Erythroblast (primary cell): Measurements from ENCODE around the gene HAGHL.
A peak's percentile ranks its signal among the peaks of the same experiment; 100 is the strongest.
"Not testable (repeated sequence)": the region's sequence is repeated elsewhere in the genome, so short reads cannot be mapped to it uniquely, and the experiment has no call there.

Source experiments
- DNase-seq, 2 experiments: peaks; one replicate each; lab custom pipeline; 2025; lab: John Stamatoyannopoulos, UW
- GATA1 ChIP-seq: IDR thresholded peaks from 2 replicates; pipeline ENCODE4 v1.6.1; 2011; ENCODE audit warnings: low read depth, mild to moderate bottlenecking, control low read depth, low read length, moderate library complexity
- POLR2A ChIP-seq: IDR thresholded peaks from 2 replicates; pipeline ENCODE4 v1.6.1; 2011; ENCODE audit warnings: mild to moderate bottlenecking, low read length

Gene HAGHL

DNA sequence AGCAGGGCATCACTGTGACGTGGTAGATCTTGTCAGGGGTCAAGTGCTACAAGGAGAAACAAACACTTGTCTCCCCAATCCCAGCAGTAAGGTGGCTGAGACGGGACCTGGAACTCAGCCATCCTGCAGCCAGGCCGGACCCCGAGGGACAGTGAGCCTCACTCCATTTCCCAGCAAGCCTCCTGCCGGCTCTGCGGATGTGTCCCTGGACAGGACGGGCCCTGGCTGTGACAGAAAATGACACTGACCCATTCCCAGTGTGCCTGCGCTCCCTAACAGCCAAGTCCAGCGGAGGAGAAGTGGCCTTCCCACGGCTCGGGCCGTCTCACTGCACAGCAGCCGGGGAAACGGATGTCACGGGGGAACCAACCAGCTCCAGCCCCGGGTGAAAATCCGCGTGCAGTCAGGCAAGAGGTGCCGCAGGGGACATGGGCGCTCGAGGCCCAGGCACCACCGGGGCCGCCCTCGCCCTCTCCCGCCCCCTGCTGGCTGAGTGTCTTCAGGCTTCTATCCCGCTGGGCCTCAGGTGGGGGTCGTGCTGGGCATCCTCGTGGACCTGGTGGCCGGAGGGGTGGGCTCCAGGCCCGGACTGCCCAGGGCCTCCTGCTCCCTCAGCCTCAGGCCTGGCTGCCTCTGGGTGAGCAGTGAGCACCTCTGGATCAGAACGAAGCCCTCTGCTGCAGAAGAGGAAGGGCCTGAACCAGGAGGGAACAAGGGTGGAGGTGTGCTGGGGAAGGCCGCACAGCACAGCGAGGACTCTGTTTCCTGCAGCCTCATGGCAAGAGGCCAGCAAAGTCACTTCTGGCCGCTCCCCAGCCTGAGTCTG, 6.7 kb downstream of the HAGHL start:
- TF ChIP-seq POLR2A (no peak), GATA1 (no peak)
- no peak for DNase-seq

DNA sequence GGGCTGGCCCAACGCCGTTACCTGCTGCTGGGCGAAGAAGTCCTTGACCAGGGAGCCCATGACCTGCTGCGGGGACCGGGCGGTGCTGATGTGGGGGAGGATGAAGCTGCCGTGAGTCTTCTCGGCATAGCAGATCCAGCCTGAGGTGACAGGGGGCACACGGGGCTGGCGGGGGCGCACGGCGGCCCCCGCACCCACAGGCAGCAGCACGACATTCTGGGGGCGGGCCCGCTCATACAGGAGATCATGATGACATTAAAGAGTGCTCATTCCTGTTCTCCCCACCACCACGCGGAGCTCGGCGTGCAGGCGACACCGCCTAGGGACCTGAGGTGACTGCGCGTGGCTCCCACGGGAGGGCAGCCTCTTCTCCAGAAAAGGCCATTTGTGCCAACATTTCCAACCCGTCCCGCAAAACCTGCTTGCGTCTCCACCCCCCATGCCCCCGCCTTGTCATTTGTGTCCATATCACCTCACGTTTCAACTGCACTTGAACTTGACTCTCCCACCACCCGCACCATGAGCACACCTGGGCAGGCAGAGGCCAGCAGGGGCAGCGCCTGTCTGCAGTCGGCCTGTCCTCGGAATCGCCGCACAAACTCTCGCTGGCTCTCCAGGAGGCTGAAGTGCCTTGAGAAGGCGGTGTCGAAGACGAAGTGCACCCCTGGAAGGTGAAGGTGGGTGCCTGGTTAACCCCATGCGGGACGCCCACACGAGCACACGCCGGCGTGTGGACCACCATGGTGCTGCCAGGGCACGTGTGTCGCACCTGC, 7.5 kb downstream of the HAGHL start:
- DNase-seq: no peak
- no peak for TF ChIP-seq GATA1
- no peak for TF ChIP-seq POLR2A

DNA sequence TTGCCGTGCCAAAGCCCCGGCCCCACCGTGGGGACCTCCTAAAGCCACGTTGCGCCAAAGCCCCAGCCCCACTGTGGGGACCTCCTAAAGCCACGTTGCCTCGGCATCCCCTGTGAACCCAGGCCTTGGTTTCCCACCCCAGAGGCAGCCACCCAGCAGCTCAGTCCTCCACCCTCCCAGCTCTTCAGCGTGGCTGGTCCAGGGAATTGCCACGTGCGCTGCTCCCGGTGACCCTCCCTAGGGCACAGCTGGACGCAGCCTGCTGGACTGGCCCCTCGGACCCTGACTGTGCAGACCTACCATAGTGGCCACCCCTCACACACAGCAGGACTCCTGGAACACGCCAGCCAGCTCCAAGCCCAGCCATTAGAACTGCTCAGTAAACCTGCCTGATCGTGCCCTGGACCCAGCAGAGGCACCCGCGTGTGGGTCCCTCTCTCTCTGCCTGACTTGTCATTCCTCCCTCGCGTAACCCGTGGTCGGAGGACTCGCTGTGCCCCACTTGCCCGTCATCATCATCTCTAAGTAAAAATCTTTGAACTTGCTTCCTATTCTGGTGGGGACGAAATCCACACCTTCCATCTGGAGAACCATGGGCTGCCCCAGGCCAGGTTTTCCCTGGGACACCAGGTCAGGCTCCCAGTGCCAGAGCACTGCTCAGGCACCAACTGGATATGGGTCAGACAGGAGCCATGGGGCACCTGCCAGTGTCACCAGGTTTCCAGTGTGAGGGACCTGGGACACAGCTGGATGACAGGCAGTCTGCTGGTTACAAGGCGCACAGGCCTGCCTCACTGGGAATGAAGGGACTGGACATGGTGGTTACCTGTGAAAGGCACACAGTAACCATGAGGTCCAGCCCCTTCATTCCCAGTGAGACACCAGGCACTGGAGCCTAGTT, 8.3 kb downstream of the HAGHL start:
- no peak for TF ChIP-seq GATA1
- no peak for TF ChIP-seq POLR2A
- DNase-seq: no peak

DNA sequence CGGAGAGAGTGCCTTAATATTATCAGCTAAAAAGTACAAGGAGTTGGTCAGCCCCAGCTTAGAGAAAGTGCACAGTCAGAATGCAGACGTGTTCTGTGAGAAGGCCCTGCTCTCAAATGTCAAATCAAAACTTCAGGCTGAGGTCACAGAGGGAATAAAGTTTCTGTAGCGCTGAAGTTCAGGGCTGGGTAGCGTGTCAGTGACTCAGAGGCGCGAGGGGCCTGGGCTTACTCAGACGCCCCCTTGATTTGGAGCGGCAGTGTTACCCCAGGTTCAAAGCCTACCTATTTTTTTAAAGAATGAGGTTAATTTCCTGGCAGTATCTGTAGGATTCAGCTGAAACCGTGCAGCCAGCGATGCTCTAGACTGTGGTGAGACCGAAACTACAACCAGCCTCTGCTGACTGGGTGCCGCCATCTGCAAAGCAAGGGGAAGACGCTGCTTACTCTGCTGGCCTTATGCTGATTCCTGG, 9.1 kb downstream of the HAGHL start:
- TF ChIP-seq POLR2A (no peak), GATA1 (no peak)
- DNase-seq: no peak

DNA sequence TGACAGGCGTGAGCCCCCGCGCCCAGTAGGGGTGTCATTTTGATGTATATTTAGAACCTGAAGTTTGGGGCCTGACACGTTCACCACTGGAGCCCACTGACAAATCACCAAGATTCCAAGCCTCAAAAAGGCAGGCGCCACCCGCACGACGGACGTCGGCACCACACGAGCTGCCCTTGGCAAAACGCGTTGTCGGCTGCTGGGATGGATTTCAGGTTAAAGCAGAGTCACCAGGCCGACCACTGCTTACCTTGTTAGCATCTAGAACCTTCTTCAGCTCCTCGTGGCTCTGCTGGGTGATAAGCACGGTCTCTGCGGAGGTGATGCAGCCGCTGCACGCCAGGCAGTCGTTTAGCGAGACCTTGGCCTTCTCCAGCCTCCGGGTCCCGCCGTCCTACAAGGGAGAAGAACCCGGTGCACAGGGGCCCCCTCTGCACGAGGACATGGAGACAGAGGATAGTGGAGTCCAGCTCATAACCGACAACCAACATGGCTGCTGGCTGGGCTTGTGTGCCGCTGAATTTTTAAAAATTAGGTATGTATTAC, 10.1 kb downstream of the HAGHL start:
- no peak for DNase-seq
- TF ChIP-seq GATA1 (no peak), POLR2A (no peak)

DNA sequence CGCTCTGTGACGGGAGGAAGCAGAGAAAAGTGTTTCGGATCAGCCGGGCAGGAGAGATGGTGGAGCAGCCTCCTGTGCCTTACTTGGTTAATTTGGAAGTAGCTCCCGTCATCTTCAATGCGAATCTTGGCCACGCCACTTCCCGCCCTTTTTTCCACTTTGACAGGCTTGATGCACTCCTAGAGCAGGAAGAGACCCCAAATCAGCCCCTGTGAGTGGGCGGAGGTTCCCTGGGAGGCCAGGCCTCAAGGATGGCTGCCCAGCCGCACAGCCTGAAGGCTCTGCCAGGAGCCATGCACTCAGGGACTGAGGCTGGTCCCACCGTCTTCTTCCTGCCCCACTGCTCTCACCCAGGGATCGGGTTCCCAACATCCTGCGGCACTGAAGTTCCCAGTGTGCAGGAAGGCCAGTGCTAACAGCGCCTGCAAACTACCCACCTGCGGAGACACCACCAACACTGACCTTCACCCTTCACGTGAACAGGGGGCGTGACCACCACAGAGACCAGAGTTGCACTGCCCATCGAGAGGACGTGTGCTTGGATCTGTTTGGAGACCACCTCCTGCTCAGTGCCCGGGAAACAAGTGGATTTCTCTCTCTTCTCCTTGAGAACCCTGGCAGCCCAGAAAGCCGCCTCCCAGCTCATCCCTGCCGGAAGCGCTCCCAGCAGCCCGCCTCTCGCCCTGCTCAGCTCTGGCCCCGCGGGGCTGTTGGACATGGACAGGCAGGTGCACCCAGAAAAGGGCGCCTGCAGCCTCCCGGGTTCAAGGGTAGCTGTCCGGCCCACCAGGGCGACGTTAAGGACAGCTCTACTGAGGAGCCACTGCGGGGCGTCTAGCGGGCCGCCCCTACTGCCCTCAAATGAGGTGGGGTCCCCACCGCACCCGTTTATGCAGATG, 12.9 kb downstream of the HAGHL start:
- DNase-seq: no peak
- TF ChIP-seq GATA1 (no peak), POLR2A (no peak)

DNA sequence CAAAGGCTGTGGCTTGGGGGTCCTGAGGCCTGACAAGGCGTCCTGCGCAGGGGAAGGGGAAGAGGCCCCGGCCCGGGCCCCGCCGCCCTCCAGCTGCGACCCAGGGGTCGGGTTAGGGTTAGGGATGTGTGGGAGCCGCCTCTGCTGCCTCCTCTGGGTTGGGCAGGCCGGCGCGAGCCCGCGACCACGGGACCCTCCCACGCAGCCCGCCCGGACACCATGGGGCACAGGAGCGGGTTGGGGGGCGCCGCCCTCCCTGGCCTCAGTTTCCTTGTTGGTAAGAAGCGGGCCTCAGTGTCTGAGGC, 13.5 kb downstream of the HAGHL start:
- peak in 1 of 2 experiments; percentile 57 for DNase-seq
- no peak for TF ChIP-seq GATA1
- no peak for TF ChIP-seq POLR2A

DNA sequence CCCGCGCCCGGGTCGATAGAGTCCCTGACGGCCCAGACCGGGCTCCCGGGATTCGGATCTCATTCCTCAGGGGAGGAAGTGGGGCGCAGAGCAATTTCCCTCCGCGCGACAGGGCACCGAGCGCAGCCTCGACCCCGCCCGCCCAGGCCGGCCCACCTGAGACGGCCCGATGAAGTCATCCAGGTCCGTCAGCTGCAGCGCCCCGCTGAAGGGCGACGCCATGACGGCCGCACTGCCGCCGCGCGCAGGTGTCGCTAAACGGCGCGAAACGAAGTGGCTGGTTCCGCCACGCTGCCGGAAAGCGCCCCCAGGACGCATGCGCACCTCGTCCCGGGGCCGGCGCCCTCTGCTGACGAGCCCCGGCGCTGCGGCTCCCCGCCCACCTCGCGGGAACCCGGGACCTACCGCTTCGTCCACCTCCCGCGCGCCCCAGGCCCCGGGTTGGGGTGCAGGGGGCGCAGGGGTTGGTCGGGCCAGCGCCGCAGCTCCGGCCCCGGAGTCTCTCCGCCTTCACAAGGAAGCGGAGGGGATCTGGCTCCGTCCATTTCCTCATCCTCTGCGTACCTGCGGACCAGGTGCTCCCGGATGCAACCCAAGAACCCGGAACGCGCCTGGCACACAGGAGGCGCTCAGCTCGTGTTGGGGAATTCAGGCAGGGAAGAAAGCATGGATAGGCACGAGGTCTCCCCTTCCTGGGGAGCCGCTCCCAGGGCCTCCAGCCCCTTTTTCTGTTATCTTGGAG, 14.0 kb downstream of the HAGHL start, which contains the start of gene CIAO3:
Gene CIAO3, minus strand, starts transcription at position 234 of the 742 bp plus-strand sequence. Its CDS starts 12 bp downstream, at position 222.
- TF ChIP-seq POLR2A (peak; percentile 65), GATA1 (no peak)
- DNase-seq: peak; percentile 94 to 97

DNA sequence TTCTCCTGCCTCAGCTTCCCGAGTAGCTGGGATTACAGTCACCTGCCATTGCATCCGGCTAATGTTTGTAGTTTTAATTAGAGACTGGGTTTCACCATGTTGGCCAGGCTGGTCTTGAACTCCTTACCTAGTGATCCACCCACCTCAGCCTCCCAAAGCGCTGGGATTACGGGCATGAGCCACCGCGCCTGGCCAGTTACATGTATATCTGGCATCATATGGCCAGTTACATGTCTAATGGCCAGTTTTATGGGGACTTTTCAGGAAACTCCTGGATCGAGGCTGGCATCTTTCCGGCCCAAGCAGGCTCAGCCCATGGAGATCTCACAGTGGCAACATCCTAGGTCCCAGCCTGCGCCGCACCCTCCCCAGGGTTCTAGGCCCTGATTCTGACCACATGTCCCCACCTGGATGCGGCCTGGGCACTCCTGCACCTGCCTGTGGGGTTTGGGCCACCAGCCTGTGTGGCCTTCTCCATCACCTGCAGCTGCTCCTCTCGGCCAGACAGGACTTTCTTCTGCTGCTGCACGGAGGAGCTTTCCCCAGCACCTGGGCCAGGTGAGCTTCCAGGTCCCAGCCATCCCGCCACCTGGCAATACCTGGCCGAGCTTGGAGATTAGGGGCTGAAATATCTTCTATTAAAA, 15.2 kb downstream of the HAGHL start:
- no peak for DNase-seq
- TF ChIP-seq GATA1 (no peak), POLR2A (no peak)

DNA sequence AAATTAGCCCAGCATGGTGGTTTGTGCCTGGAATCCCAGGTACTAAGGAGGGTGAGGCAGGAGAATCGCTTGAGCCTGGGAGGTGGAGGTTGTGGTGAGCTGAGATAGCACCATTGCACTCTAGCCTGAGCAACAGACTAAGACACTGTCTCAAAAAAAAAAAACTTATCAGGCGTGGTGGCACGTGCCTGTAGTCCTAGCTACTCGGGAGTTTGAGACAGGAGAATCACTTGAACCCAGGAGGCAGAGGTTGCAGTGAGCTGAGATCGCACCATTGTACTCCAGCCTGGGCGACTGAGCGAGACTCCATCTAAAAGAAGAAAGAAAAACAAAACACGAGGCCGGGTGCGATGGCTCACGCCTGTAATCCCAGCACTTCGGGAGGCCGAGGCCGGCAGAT, 16.0 kb downstream of the HAGHL start:
- DNase-seq: not testable (repeated sequence)

DNA sequence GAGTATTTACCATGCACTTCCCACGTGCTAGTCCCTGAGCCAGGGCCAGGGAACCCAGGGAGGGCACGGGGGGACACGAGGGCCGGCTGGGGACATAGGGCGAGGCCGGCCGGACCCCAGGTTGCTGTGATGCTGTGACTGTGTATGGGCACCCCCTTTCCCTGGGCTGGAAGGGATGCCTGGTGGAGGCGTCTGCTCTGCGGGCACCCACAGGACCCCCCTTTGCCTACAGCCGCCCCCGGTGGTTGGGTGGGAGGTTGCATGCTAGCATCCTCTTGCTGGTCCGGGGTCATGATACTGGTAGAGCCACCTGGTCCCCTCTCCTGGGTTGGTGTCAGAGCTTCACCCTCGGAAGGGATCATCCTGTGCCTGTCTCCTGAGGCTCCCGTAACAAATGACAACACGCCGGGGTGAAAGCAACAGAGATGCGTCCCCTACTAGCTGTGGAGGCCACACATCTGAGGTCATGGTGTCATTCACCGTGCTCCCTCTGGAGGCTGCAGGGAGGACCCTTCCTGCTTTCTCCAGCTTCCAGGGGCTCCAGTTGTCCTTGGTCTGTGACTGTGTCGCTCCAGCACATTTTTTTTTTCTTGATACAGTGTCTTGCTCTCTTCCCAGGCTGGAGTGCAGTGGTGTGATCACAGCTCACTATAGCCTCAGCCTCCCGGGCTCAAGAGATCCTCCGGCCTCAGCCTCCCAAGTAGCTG, 17.0 kb downstream of the HAGHL start:
- TF ChIP-seq POLR2A: no peak
- TF ChIP-seq GATA1: no peak
- DNase-seq: no peak

DNA sequence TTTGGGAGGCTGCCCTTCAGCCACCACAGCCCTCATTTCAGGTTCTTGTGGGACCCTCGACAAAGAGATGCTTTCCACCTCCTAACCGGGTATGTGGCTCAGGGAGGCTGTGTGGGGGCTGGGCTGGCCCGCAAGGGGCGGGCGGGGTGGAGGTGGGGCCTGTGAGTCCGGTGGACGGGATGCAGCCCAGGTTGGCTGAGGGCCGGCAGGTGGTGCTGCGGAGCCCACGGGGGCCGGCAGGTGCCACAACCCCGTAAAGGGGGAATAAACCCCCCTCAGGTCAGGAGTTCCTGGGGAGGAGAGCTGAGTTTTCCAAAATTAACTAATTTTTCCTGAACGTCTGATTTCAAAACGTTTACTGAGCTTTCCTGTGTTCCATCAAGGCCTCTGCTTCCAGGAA, 18.8 kb downstream of the HAGHL start:
- TF ChIP-seq GATA1 (no peak), POLR2A (no peak)
- no peak for DNase-seq
